HG03135 (cell line): ENCODE data around the gene NXPE3.
A peak's percentile ranks its signal among the peaks of the same experiment; 100 is the strongest.

ENCODE experiments used
- ATAC-seq: cut with Tn5 transposase; IDR thresholded peaks from one replicate; pipeline ENCODE4 v1.9.1; 2021; ENCODE audit warnings: mild to moderate bottlenecking, moderate library complexity; ENCODE audit not compliant: unreplicated experiment

NXPE3 gene

GRCh38 chr3:101802179-101802578, 23.2 kb downstream of the NXPE3 start:
- ATAC-seq: no peak

- peak; percentile 98 for ATAC-seq
Measured at GRCh38 chr3:101803173-101803782, 24.3 kb downstream of the NXPE3 start.

- ATAC-seq: no peak
Measured at GRCh38 chr3:101803939-101804338, 24.9 kb downstream of the NXPE3 start.

GRCh38 chr3:101806491-101806890, 27.5 kb downstream of the NXPE3 start:
- no peak for ATAC-seq

- ATAC-seq: peak; percentile 45
Measured at GRCh38 chr3:101807888-101808287, 28.9 kb downstream of the NXPE3 start.

GRCh38 chr3:101809178-101810021, 30.4 kb downstream of the NXPE3 start:
- no peak for ATAC-seq

- ATAC-seq: no peak
Measured at GRCh38 chr3:101810022-101810418, 31.0 kb downstream of the NXPE3 start.

GRCh38 chr3:101811875-101812274, 32.9 kb downstream of the NXPE3 start:
- ATAC-seq: no peak

GRCh38 chr3:101812895-101813294, 33.9 kb downstream of the NXPE3 start:
- ATAC-seq: no peak

GRCh38 chr3:101813817-101814440, 34.9 kb downstream of the NXPE3 start:
- no peak for ATAC-seq

- ATAC-seq: no peak
Measured at GRCh38 chr3:101814835-101815234, 35.8 kb downstream of the NXPE3 start.

GRCh38 chr3:101816215-101817149, 37.5 kb downstream of the NXPE3 start:
- no peak for ATAC-seq

- no peak for ATAC-seq
Measured at GRCh38 chr3:101817992-101818391, 39.0 kb downstream of the NXPE3 start.

GRCh38 chr3:101819649-101820206, 40.7 kb downstream of the NXPE3 start:
- ATAC-seq: peak; percentile 58

- no peak for ATAC-seq
Measured at GRCh38 chr3:101821503-101821902, 42.5 kb downstream of the NXPE3 start.

GRCh38 chr3:101823525-101823924, 44.5 kb downstream of the NXPE3 start:
- no peak for ATAC-seq

- no peak for ATAC-seq
Measured at GRCh38 chr3:101824702-101825101, 45.7 kb downstream of the NXPE3 start.

- ATAC-seq: no peak
Measured at GRCh38 chr3:101825904-101826445, 47.0 kb downstream of the NXPE3 start.

- ATAC-seq: peak; percentile 87
Measured at GRCh38 chr3:101827211-101828174, 48.5 kb downstream of the NXPE3 start.
